GM10248 (cell line): ENCODE measurements around the gene CLMP.

Experiments
- CTCF ChIA-PET: fragments of 300-600 bp; sonication (Branson Sonifier 250); formaldehyde crosslinking; extraction: SDS; loops from one replicate; lab custom pipeline; 2021; ENCODE audit warnings: antibody characterized with exemption; lab: Yijun Ruan, JAX
- POLR2A ChIA-PET: fragments of 350-650 bp; sonication (Branson Sonifier 250); formaldehyde crosslinking; extraction: SDS; loops from one replicate; lab custom pipeline; 2020; ENCODE audit warnings: antibody characterized with exemption; lab: Yijun Ruan, JAX
- DNase-seq: peaks from one replicate; pipeline ENCODE4 v3.0.0; 2012; ENCODE audit errors: extremely low spot score
- CTCF ChIP-seq: IDR thresholded peaks from 2 replicates; pipeline ENCODE4 v1.5.1; 2012; ENCODE audit warnings: mild to moderate bottlenecking, low read depth; ENCODE audit errors: extremely low read depth, missing control alignments, control extremely low read depth

CLMP gene

DNA sequence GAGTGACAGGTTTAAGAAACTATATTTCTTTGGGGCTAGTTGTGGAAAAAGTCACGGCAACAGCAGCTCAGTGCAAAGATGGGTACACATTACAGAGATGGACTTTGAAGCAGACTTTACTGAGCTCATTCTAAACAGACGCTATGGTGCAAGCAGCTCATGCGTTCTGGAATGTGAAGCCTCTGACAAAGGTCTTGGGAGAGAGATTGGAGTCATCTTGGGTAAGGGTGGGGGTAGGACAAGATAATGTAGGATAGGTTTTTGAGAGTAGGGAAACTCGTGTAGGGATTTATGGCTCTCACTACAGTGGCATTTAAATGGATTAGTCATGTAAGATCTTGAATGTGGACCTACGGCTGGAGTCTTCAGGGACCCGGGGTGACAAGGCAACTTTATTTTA is 36.2 kb upstream of the CLMP start:
- DNase-seq, result no peak
- TF ChIP-seq CTCF, result no peak
- ChIA-PET CTCF (interaction anchor here (1.2 to 9.2 kb wide), 3 partner anchors 11 to 46 kb away, joined by 3 to 72 read pairs (median 5); no protein-coding TSS in a partner anchor), POLR2A (no interaction called here)

DNA sequence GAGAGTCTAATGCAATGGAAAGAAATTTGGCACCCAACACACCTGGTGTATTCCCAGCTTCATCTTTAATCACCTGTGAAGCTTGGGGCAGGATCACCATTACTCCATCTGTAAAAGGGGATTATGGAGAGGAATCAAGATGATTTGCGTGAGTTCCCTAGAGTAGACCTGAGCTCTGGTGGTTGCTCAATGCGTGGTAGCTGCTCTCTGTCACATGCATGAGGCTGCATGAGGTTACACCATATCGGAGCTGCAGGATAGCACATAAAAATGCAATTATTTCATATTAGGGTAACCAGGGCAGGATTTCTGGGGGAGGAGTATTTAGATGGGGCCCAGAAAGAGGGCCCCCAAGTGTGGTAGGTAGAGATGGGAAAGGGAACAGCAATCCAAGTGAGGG is 35.3 kb upstream of the CLMP start:
- ChIA-PET CTCF (interaction anchor here (1.2 to 9.2 kb wide), 2 partner anchors 10 to 15 kb away, joined by 5 to 72 read pairs; no protein-coding TSS in a partner anchor), POLR2A (interaction anchor here (0.5 to 0.9 kb wide), 2 partner anchors 168 to 272 kb away, joined by 3 to 5 read pairs; partner anchors contain the start of gene HSPA8)

DNA sequence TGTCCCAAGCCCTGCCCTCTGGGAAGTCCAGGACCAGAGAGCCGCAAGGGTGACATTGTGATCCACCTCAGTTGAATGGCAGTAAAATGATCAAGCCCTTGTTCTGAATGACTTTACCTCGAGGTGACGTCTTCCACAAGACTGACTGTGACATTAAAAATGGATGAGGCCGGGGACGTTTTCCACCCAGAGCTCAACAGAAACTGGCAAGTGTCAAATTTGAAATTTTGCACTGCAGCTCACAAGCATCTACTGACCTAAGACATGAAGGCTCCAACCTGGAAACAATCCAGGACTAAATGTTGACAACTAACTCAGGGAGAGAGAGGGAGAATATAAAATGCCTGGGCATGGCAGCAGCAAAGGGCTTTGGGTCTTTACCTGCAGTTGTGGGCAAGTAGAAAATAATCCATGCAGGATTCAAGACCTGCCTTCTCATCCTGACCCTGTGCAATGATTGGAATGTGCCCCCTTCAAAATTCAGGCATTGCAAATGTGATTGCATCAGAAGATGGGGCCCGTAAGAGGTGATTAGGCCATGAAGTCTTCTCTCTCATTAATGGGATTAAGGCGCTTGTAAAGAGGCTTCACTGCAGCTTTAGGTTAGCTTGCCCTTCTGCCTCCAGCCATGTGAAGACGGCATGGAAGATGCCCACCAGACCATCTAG is 33.6 kb upstream of the CLMP start:
- ChIA-PET POLR2A (no interaction called here), CTCF (interaction anchor here (0.9 to 1.2 kb wide), 2 partner anchors 10 to 19 kb away, joined by 3 read pairs; no protein-coding TSS in a partner anchor)
- DNase-seq, result no peak
- TF ChIP-seq CTCF, result no peak

More for the DNA sequence above, 35.3 kb upstream of the CLMP start:
- no peak for DNase-seq
- no peak for TF ChIP-seq CTCF

DNA sequence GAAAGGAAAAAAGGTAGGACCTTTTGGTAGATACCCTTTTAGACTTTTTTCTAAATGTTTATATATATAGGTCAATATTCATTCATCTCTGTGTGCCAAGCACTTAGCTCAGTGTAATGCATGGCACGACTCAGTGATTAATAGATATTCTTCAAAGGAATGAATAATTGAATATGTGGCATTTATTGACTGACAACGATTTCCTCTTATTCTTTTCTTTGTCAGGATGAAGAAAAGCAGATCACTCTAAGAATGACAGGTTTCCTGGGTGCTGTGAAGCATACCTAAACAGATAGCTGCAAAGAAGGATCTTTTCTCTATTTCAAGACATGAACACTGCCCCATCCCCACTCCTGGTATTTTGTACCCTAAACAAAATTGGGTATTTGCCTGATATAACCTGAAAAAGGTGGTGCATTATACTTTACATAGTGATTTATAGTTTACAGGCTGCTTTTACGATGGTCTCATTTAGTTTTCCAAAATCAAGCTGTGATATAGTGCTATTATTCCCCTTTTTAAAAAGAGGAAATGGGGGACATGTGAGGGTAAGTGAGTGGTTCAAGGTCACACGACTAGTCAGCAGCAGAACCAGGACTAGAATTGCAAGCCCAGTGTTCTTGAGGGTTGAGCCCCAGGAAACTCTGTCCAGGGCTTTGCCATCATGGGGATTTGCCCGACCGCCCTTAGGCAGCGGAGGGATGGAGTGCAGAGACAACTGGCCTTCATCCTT is 32.9 kb upstream of the CLMP start:
- no peak for DNase-seq
- POLR2A ChIA-PET, result no interaction called here
- CTCF ChIA-PET, result no interaction called here
- TF ChIP-seq CTCF, result no peak

GRCh38 chr11:123221584-123221983 is 26.5 kb upstream of the CLMP start:
- TF ChIP-seq CTCF, result no peak
- ChIA-PET CTCF (interaction anchor here (1.0 kb wide), 1 partner anchor 56 kb away, joined by 3 read pairs; no protein-coding TSS in a partner anchor), POLR2A (no interaction called here)
- DNase-seq, result no peak

- ChIA-PET CTCF (interaction anchor here (1.1 kb wide), 1 partner anchor 10 kb away, joined by 5 read pairs; no protein-coding TSS in a partner anchor), POLR2A (no interaction called here)
- no peak for TF ChIP-seq CTCF
Observed at GRCh38 chr11:123221096-123221561, 26.1 kb upstream of the CLMP start.

More at GRCh38 chr11:123221096-123221561, 26.1 kb upstream of the CLMP start:
- no peak for DNase-seq
